IPS DF 6.9 (cell line): Measurements from ENCODE around the gene PAK5.
A peak's percentile ranks its signal among the peaks of the same experiment; 100 is the strongest.

Experiments used
- DNase-seq: peaks from one replicate; pipeline ENCODE4 v3.0.0-alpha.2; 2013; ENCODE audit warnings: low read depth, low spot score
- H3K27ac ChIP-seq: one replicate; pipeline ENCODE4 v1.5.1; 2013; ENCODE audit warnings: low read length, control low read depth
- H3K27me3 ChIP-seq: 2 replicates; pipeline ENCODE4 v1.6.1; 2013; ENCODE audit warnings: mild to moderate bottlenecking, low read length; ENCODE audit not compliant: control insufficient read depth, insufficient read depth
- H3K36me3 ChIP-seq: 2 replicates; pipeline ENCODE4 v1.6.1; 2013; ENCODE audit warnings: low read length; ENCODE audit not compliant: control insufficient read depth, insufficient read depth
- H3K4me1 ChIP-seq: 2 replicates; pipeline ENCODE4 v1.6.1; 2013; ENCODE audit warnings: low read length; ENCODE audit not compliant: control insufficient read depth, insufficient read depth
- H3K4me3 ChIP-seq: 2 replicates; pipeline ENCODE4 v1.5.1; 2013; ENCODE audit warnings: mild to moderate bottlenecking, low read length
- H3K9me3 ChIP-seq: 2 replicates; pipeline ENCODE4 v1.6.1; 2013; ENCODE audit warnings: low read length, inconsistent platforms; ENCODE audit not compliant: control insufficient read depth, insufficient read depth
- WGBS: extraction: QIAGEN DNeasy Blood & Tissue Kit; methylation state at CpG from one replicate; pipeline ENCODE4 v1.1.7; 2013; ENCODE audit warnings: mixed read lengths, missing lambda C conversion rate; ENCODE audit not compliant: insufficient read length, insufficient coverage; 5-methylcytosine and 5-hydroxymethylcytosine counted together

PAK5 gene

GRCh38 chr20:9838378-9839295 is at the start of gene PAK5:
TSS of gene PAK5 (minus strand) at chr20:9839076. CDS start at chr20:9644328, 194,748 bp downstream.
- H3K36me3 ChIP-seq: no peaks in the 10 kb centered on the region
- H3K27ac ChIP-seq: no peak within 1 kb of the TSS
- H3K4me3 ChIP-seq: peak within 1 kb of the TSS; percentile 61; the same call in 1 of the 2 replicates
- peaks cover 4% of the 10 kb centered on the region for H3K4me1 ChIP-seq
- no peaks in the 10 kb centered on the region for H3K9me3 ChIP-seq
- WGBS: no CpG with 5 or more reads among the region's 57 CpGs
- DNase-seq: peak; percentile 78
- peaks cover 5% of the 10 kb centered on the region; the same call in 1 of the 2 replicates for H3K27me3 ChIP-seq

- Histone ChIP-seq H3K36me3 (no peaks in the 10 kb centered on the region), H3K27me3 (no peaks in the 10 kb centered on the region), H3K27ac (no peak overlapping the region), H3K4me1 (no peaks in the 10 kb centered on the region), H3K9me3 (no peaks in the 10 kb centered on the region), H3K4me3 (no peak overlapping the region)
- DNase-seq: no peak
Measured at GRCh38 chr20:9887706-9888105, 48.8 kb upstream of the PAK5 start.

GRCh38 chr20:9886227-9886626 is 47.4 kb upstream of the PAK5 start:
- Histone ChIP-seq H3K36me3 (no peaks in the 10 kb centered on the region), H3K27me3 (no peaks in the 10 kb centered on the region), H3K4me3 (no peak overlapping the region), H3K9me3 (no peaks in the 10 kb centered on the region), H3K27ac (no peak overlapping the region), H3K4me1 (no peaks in the 10 kb centered on the region)
- no CpG with 5 or more reads among the region's 1 CpG for WGBS
- no peak for DNase-seq

GRCh38 chr20:9884666-9885065 is 45.8 kb upstream of the PAK5 start:
- Histone ChIP-seq H3K9me3 (no peaks in the 10 kb centered on the region), H3K27ac (no peak overlapping the region), H3K4me3 (no peak overlapping the region), H3K36me3 (no peaks in the 10 kb centered on the region), H3K4me1 (no peaks in the 10 kb centered on the region), H3K27me3 (no peaks in the 10 kb centered on the region)
- DNase-seq: no peak
- no CpG with 5 or more reads among the region's 2 CpGs for WGBS

GRCh38 chr20:9884061-9884460 is 45.2 kb upstream of the PAK5 start:
- Histone ChIP-seq H3K27ac (no peak overlapping the region), H3K36me3 (no peaks in the 10 kb centered on the region), H3K27me3 (no peaks in the 10 kb centered on the region), H3K9me3 (no peaks in the 10 kb centered on the region), H3K4me1 (no peaks in the 10 kb centered on the region), H3K4me3 (no peak overlapping the region)
- no CpG with 5 or more reads among the region's 1 CpG for WGBS
- no peak for DNase-seq

- no peak for DNase-seq
- no peaks in the 10 kb centered on the region for H3K27me3 ChIP-seq
- H3K4me3 ChIP-seq: no peak overlapping the region
- no CpG with 5 or more reads among the region's 3 CpGs for WGBS
- no peaks in the 10 kb centered on the region for H3K4me1 ChIP-seq
- no peaks in the 10 kb centered on the region for H3K36me3 ChIP-seq
- H3K9me3 ChIP-seq: no peaks in the 10 kb centered on the region
- no peak overlapping the region for H3K27ac ChIP-seq
Measured at GRCh38 chr20:9877932-9878495, 39.1 kb upstream of the PAK5 start.

- Histone ChIP-seq H3K27ac (no peak overlapping the region), H3K36me3 (no peaks in the 10 kb centered on the region), H3K9me3 (no peaks in the 10 kb centered on the region), H3K4me3 (no peak overlapping the region), H3K4me1 (no peaks in the 10 kb centered on the region), H3K27me3 (no peaks in the 10 kb centered on the region)
- no peak for DNase-seq
- 100% methylated on average over 1 of the region's 6 CpGs for WGBS
Measured at GRCh38 chr20:9867196-9867980, 28.5 kb upstream of the PAK5 start.

GRCh38 chr20:9852566-9852965 is 13.7 kb upstream of the PAK5 start:
- Histone ChIP-seq H3K4me1 (no peaks in the 10 kb centered on the region), H3K27me3 (no peaks in the 10 kb centered on the region), H3K9me3 (no peaks in the 10 kb centered on the region), H3K36me3 (no peaks in the 10 kb centered on the region), H3K4me3 (no peak overlapping the region), H3K27ac (no peak overlapping the region)
- no peak for DNase-seq
- no CpG with 5 or more reads among the region's 2 CpGs for WGBS

- Histone ChIP-seq H3K4me1 (peaks cover 4% of the 10 kb centered on the region), H3K9me3 (no peaks in the 10 kb centered on the region), H3K4me3 (no peak overlapping the region), H3K27me3 (peaks cover 5% of the 10 kb centered on the region; the same call in 1 of the 2 replicates), H3K36me3 (no peaks in the 10 kb centered on the region), H3K27ac (no peak overlapping the region)
- no CpG with 5 or more reads among the region's 5 CpGs for WGBS
- no peak for DNase-seq
Measured at GRCh38 chr20:9839626-9840025, 750 bp upstream of the PAK5 start.

GRCh38 chr20:9838035-9838377 is 870 bp downstream of the PAK5 start:
- Histone ChIP-seq H3K27me3 (peaks cover 5% of the 10 kb centered on the region; the same call in 1 of the 2 replicates), H3K4me1 (peaks cover 4% of the 10 kb centered on the region), H3K9me3 (no peaks in the 10 kb centered on the region), H3K4me3 (peak overlapping the region; percentile 61; the same call in 1 of the 2 replicates), H3K36me3 (no peaks in the 10 kb centered on the region), H3K27ac (no peak overlapping the region)
- no CpG with 5 or more reads among the region's 14 CpGs for WGBS
- no peak for DNase-seq
